WTC11 (cell line): ENCODE measurements around the gene ARFIP1.

ENCODE experiments used
- CREB1 ChIP-seq: sonication (generic); formaldehyde crosslinking; IDR thresholded peaks from 2 replicates; pipeline ENCODE4 v1.8.0; 2023; ENCODE audit warnings: mild to moderate bottlenecking, missing genetic modification reagents
- ESRRA ChIP-seq: sonication (generic); formaldehyde crosslinking; IDR thresholded peaks from 2 replicates; pipeline ENCODE4 v1.8.1; 2022; ENCODE audit warnings: mild to moderate bottlenecking, missing genetic modification reagents, borderline replicate concordance
- JUN ChIP-seq: sonication (generic); formaldehyde crosslinking; IDR thresholded peaks from 2 replicates; pipeline ENCODE4 v1.8.0; 2023; ENCODE audit warnings: mild to moderate bottlenecking, missing genetic modification reagents
- RORB ChIP-seq: fragments of 250-450 bp; sonication (Bioruptor Pico); IDR thresholded peaks from 2 replicates; pipeline ENCODE4 v1.9.0; 2021; ENCODE audit warnings: mild to moderate bottlenecking
- TF ChIP-seq, protein P1 (sequence below): sonication (generic); formaldehyde crosslinking; conservative IDR thresholded peaks from 2 replicates; pipeline ENCODE4 v1.8.1; 2023; ENCODE audit warnings: mild to moderate bottlenecking, low read depth, missing genetic modification reagents, moderate library complexity
- TF ChIP-seq, protein P2 (sequence below): fragments of 200-600 bp; IDR thresholded peaks from 2 replicates; pipeline ENCODE4 v1.8.0; 2022; ENCODE audit warnings: antibody characterized with exemption
- TF ChIP-seq, protein P3 (sequence below): sonication (generic); formaldehyde crosslinking; conservative IDR thresholded peaks from 2 replicates; pipeline ENCODE4 v1.8.1; 2022; ENCODE audit warnings: mild to moderate bottlenecking, missing genetic modification reagents

DNA sequence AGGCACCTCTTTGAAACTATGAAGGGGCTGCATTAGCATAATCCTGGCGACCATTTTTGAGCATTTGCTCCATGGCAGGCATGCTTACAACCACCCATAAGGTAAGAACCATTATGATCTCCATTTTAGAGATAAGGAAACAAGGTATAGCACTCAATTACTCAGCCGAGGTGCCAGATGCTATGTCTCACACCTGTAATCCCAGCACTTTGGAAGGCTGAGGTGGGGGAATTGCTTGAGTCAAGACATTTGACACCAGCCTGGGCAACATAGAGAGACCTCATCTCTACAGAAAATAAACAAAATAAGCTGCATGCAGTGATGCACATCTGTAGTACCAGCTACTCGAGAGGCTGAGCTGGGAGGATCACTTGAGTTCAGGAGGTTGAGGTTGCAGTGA lies 43.8 kb upstream of the ARFIP1 start:
- TF ChIP-seq JUN (CRISPR knock-in tag), result no peak
- TF ChIP-seq, protein P1, sequence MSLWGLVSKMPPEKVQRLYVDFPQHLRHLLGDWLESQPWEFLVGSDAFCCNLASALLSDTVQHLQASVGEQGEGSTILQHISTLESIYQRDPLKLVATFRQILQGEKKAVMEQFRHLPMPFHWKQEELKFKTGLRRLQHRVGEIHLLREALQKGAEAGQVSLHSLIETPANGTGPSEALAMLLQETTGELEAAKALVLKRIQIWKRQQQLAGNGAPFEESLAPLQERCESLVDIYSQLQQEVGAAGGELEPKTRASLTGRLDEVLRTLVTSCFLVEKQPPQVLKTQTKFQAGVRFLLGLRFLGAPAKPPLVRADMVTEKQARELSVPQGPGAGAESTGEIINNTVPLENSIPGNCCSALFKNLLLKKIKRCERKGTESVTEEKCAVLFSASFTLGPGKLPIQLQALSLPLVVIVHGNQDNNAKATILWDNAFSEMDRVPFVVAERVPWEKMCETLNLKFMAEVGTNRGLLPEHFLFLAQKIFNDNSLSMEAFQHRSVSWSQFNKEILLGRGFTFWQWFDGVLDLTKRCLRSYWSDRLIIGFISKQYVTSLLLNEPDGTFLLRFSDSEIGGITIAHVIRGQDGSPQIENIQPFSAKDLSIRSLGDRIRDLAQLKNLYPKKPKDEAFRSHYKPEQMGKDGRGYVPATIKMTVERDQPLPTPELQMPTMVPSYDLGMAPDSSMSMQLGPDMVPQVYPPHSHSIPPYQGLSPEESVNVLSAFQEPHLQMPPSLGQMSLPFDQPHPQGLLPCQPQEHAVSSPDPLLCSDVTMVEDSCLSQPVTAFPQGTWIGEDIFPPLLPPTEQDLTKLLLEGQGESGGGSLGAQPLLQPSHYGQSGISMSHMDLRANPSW (CRISPR knock-in tag), result no peak
- TF ChIP-seq, protein P2, sequence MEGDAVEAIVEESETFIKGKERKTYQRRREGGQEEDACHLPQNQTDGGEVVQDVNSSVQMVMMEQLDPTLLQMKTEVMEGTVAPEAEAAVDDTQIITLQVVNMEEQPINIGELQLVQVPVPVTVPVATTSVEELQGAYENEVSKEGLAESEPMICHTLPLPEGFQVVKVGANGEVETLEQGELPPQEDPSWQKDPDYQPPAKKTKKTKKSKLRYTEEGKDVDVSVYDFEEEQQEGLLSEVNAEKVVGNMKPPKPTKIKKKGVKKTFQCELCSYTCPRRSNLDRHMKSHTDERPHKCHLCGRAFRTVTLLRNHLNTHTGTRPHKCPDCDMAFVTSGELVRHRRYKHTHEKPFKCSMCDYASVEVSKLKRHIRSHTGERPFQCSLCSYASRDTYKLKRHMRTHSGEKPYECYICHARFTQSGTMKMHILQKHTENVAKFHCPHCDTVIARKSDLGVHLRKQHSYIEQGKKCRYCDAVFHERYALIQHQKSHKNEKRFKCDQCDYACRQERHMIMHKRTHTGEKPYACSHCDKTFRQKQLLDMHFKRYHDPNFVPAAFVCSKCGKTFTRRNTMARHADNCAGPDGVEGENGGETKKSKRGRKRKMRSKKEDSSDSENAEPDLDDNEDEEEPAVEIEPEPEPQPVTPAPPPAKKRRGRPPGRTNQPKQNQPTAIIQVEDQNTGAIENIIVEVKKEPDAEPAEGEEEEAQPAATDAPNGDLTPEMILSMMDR, result no peak
- no peak for TF ChIP-seq CREB1 (CRISPR knock-in tag)
- TF ChIP-seq, protein P3, sequence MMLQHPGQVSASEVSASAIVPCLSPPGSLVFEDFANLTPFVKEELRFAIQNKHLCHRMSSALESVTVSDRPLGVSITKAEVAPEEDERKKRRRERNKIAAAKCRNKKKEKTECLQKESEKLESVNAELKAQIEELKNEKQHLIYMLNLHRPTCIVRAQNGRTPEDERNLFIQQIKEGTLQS (CRISPR knock-in tag), result no peak
- TF ChIP-seq RORB (CRISPR knock-in tag), result no peak
- TF ChIP-seq ESRRA, result no peak
